ENCODE data around the gene EDN1. TPM values are rescaled to one million over a fixed set of nuclear protein-coding genes. Genes with fewer than 3 reads are reported as not detected.
"Not testable (repeated sequence)": the region's sequence is repeated elsewhere in the genome, so short reads cannot be mapped to it uniquely, and the experiment has no call there.

The EDN1 gene
- total RNA-seq, 2 experiments from 2014 or later: 0.14 TPM; not detected in 1

DNA sequence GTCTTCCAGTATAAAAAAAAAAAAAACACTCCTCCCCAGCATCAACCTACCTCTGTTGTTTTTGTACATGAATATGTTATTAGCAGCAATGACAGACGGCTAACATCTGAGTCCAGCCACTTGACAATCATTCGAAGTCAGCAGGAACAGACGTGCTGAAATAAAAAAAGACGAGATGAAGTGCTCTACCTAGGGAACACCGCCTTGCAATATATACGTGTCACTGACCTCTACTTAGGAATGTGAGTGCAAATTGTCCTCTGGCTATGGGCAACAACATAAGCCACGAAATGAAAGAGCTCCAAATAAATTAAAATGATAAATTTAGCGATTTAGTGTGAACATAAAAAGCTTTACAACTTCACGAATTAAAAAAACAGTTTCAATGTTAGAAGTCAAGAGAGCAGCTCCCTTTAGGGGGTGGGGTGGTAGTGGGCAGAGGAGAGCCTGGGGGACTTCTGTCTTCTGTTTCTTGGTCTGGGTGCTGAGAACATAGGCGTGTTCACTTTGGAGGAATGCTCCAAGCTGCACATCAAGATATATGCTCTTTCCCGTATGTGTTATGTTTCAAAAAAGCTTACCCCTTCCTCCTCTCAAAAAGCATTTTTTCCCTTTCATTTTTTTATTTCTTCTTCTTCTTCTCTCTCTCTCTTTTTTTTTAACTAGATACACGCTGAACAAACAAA is 23.3 kb downstream of the EDN1 start:
- peaks cover 2% of the 10 kb centered on the region for H3K27me3 Mint-ChIP-seq
- ATAC-seq (ENCODE audit: low read depth): no peak
- DNase-seq: no peak
- H3K9me3 Mint-ChIP-seq: no peaks in the 10 kb centered on the region
- POLR2A ChIA-PET: no interaction called here
- no peak overlapping the region for H3K27ac Mint-ChIP-seq
- H3K36me3 Mint-ChIP-seq: no peaks in the 10 kb centered on the region
- H3K4me1 Mint-ChIP-seq: no peaks in the 10 kb centered on the region
- no peak overlapping the region for H3K4me3 Mint-ChIP-seq

DNA sequence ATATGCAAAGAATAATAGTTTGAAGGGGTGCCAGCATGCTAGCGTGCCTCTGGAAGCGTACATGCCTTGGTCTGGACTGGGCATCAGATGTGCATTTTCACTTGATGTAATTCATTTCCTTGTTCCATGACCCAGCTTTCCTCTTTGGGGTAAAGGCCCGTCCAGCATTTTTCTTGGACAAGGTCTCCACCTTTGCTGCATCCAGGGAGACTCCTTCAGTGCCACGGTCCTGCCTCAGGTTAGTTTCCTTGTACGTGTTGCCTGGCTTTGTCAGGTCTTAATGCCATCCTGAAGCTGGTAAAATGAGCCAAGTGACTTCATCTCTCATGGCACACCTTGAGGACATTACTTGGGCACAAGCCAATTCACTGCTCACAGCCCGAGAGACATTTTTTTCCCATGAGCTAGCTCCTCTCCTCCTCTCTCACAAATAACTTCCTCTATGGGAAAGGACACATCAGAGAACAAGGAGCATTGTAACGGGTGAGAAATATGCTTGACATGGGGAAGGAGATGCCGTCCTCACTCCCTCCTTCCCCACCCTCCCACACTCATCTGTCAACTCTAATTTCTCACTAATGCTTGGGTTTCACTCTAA is 23.9 kb downstream of the EDN1 start:
- Mint-ChIP-seq H3K4me3 (no peak overlapping the region), H3K36me3 (no peaks in the 10 kb centered on the region), H3K4me1 (no peaks in the 10 kb centered on the region), H3K27me3 (peaks cover 2% of the 10 kb centered on the region), H3K9me3 (no peaks in the 10 kb centered on the region), H3K27ac (no peak overlapping the region)
- DNase-seq (no peak), ATAC-seq (ENCODE audit: low read depth) (no peak)
- POLR2A ChIA-PET: no interaction called here

DNA sequence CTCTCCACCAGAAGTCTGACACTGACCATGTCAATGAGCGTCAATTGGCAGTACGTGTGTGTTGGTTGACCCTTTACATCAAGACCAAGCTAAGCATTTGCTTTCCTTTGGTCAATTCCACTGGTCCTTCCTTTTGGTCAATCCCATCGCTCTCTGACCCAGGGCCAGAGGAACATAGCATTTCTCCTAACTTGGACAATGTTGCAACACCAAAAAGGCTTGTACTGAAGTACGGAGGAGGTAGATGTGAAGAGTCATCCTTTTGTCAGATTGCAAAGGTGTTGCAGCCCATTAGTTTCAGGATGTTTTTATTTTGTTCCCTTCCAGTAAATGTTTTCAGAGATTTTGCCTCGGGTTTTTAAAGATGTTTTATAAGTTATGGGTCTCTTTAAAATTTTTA is 24.6 kb downstream of the EDN1 start:
- H3K9me3 Mint-ChIP-seq: no peaks in the 10 kb centered on the region
- no peak for ATAC-seq (ENCODE audit: low read depth)
- POLR2A ChIA-PET: no interaction called here

DNA sequence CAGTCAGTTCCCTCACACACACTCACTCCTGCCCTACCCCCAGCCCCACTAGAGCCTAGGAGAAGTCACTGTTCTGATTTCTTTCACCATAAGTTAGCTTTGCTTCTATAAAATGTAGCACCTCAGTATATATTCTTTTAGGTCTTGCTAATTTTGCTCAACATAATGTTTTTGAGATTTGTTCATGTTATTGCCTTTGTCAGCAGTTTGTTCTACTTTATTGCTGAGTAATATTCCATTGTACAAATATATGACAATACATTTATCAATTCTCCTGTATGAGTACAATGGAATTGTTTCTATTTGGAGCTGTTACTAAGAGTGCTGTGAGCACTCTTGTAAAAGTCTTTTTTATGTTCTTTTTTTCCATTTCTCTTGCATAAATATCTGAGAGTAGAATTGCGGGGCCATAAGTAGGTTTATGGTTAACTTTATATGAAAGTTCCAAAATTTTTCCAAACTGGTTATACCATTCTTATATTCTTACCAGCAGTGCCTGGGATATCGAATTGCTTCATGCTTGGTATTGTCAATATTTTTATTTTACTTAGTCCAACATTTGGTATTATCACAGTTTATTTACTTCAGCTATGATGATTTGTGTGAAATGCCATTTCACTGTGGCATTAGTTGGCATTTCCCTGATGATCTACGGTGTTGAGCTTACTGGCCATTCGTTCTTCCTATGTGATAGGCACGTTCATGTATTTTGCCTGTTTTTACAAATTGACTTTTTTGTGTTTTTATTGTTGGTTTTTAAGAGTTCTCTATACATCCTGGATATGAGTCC is 25.3 kb downstream of the EDN1 start:
- Mint-ChIP-seq H3K27me3 (peaks cover 2% of the 10 kb centered on the region), H3K9me3 (no peaks in the 10 kb centered on the region), H3K27ac (no peak overlapping the region), H3K4me1 (no peaks in the 10 kb centered on the region), H3K36me3 (no peaks in the 10 kb centered on the region), H3K4me3 (no peak overlapping the region)
- POLR2A ChIA-PET: no interaction called here
- DNase-seq (no peak), ATAC-seq (ENCODE audit: low read depth) (no peak)

More for the DNA sequence above, 24.6 kb downstream of the EDN1 start:
- no peak overlapping the region for H3K27ac Mint-ChIP-seq
- no peak overlapping the region for H3K4me3 Mint-ChIP-seq
- H3K27me3 Mint-ChIP-seq: peaks cover 2% of the 10 kb centered on the region
- no peak for DNase-seq
- no peaks in the 10 kb centered on the region for H3K4me1 Mint-ChIP-seq
- H3K36me3 Mint-ChIP-seq: no peaks in the 10 kb centered on the region

DNA sequence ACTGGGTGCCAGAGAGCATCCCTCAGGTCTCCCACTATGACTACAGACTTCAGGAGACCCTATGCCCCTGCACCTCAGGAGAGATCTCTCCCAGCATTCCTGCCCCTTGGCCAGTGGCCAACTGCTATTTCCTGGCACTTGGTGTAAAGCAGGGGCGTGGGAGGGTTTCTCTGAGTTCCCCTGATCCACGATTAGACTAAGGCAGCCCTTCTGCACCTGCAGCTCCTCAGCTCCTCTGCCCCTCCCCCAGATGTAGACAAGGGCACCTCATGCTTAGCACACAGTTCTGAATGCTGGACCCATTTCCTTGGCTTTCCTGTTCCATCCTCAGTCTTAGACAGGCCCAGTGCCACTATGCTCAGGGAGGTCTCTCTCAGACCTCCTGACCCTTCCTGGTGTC is 28.6 kb downstream of the EDN1 start:
- no peaks in the 10 kb centered on the region for H3K36me3 Mint-ChIP-seq
- H3K27me3 Mint-ChIP-seq: peaks cover 5% of the 10 kb centered on the region
- no peak overlapping the region for H3K4me3 Mint-ChIP-seq
- POLR2A ChIA-PET: no interaction called here
- no peak for ATAC-seq (ENCODE audit: low read depth)
- no peaks in the 10 kb centered on the region for H3K9me3 Mint-ChIP-seq
- H3K4me1 Mint-ChIP-seq: no peaks in the 10 kb centered on the region
- no peak overlapping the region for H3K27ac Mint-ChIP-seq
- DNase-seq: no peak

DNA sequence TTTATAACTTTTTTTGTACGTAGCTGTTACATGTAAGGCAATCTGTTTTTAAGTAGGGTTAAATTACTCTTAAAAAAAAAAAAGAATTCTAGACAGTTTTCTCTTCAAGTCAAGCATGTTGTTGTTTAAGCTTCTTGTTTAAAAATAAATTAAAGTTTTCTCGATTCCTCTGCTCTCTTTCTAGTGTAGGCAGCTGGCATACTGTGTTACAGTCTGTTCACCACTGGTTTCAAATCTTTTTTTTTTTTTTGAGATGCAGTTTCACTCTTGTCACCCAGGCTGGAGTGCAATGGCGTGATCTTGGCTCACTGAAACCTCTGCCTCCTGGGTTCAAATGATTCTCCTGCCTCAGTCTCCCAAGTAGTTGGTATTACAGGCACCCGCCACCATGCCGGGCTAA is 29.9 kb downstream of the EDN1 start:
- H3K4me1 Mint-ChIP-seq; H3K9me3 Mint-ChIP-seq; DNase-seq; POLR2A ChIA-PET; H3K4me3 Mint-ChIP-seq; H3K27me3 Mint-ChIP-seq; H3K27ac Mint-ChIP-seq; ATAC-seq (ENCODE audit: low read depth); H3K36me3 Mint-ChIP-seq: not testable (repeated sequence)

DNA sequence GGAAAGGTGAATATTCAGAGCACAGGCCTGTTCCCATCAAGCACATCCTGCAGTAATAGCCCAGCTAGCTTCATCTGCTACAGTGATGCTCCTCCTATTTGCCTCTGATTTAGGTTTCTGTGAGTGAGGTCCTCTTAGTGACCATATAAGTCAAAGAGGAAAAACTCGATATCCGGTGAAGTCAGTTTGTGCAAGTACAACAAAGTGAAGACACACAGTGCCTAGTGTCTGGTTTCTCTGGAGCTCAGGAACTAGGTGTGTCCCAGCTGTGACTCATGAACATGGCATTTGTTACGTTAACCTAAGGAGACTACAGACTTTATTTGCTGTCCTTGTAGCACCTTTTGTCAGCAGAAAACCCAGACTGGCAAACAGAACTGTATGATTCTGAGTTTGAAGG is 33.9 kb downstream of the EDN1 start:
- ATAC-seq (ENCODE audit: low read depth) (no peak), DNase-seq (no peak)
- Mint-ChIP-seq H3K36me3 (no peaks in the 10 kb centered on the region), H3K9me3 (no peaks in the 10 kb centered on the region), H3K4me1 (peaks cover 3% of the 10 kb centered on the region), H3K27ac (no peak overlapping the region), H3K4me3 (no peak overlapping the region), H3K27me3 (peaks cover 10% of the 10 kb centered on the region)
- POLR2A ChIA-PET: no interaction called here

DNA sequence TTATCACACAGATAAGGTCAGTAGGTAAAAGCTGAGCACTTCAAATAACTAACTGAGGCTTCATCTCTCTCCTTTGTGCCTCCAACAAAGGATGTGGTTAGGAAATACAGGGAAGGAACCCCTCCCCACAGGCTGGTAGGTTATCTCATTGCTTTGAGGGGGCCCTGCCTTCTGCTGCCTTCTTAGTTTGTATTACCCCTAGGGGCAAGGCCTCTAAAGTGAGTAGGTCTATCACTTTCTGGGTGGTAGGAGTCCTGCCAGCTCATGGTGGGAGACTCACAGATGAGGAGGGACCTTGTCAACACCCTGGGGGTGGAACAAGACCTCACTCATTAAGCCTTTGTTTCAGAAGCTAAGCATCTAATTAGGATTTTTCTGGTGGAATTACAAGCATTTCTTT is 34.6 kb downstream of the EDN1 start:
- peaks cover 10% of the 10 kb centered on the region for H3K27me3 Mint-ChIP-seq
- H3K9me3 Mint-ChIP-seq: no peaks in the 10 kb centered on the region
- POLR2A ChIA-PET: no interaction called here
- ATAC-seq (ENCODE audit: low read depth) (no peak), DNase-seq (no peak)
- no peak overlapping the region for H3K4me3 Mint-ChIP-seq
- no peak overlapping the region for H3K27ac Mint-ChIP-seq
- H3K4me1 Mint-ChIP-seq: peaks cover 3% of the 10 kb centered on the region
- no peaks in the 10 kb centered on the region for H3K36me3 Mint-ChIP-seq

DNA sequence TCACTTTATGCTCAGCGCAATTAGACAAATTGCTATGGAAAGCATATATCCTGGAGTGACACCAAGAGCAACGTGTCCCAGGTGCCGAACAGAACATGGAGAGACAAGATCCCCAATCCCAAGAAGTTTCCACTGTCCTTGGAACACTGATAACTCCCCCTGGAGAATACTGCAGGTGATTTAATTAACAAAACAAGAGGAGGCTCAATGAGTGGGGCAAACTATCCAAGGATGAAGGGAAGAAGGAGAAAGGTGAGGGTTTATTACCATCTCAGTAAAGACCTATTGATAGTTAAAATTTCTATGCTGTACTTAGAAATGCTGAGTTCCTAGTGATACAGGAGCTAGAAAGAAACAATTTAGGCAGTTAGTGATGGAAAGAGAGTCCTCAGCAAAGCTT is 35.7 kb downstream of the EDN1 start:
- Mint-ChIP-seq H3K36me3 (no peaks in the 10 kb centered on the region), H3K27ac (no peak overlapping the region), H3K4me3 (no peak overlapping the region), H3K9me3 (no peaks in the 10 kb centered on the region), H3K27me3 (peaks cover 9% of the 10 kb centered on the region), H3K4me1 (peaks cover 3% of the 10 kb centered on the region)
- no peak for ATAC-seq (ENCODE audit: low read depth)
- DNase-seq: no peak
- POLR2A ChIA-PET: no interaction called here

DNA sequence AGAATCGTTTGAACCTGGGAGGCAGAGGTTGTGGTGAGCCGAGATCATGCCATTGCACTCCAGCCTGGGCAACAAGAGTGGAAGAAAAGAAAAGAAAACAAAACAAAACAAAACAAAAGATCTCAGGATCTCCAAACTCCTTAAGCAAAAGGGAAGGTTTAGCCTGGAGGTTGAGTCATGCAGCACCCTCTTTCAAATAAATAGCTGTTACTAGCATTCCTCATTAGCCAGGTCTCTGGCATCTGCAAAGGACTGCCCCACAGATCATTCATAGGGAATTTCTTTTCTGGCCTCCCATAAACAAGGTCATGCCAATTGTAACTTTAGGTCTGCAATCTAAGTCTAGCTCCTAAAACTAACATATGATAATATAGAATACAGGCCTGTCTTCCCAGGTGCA is 37.2 kb downstream of the EDN1 start:
- no peaks in the 10 kb centered on the region for H3K36me3 Mint-ChIP-seq
- no peak overlapping the region for H3K27ac Mint-ChIP-seq
- POLR2A ChIA-PET: no interaction called here
- DNase-seq: no peak
- ATAC-seq (ENCODE audit: low read depth): no peak
- no peaks in the 10 kb centered on the region for H3K9me3 Mint-ChIP-seq
- no peak overlapping the region for H3K4me3 Mint-ChIP-seq
- peaks cover 7% of the 10 kb centered on the region for H3K27me3 Mint-ChIP-seq
- H3K4me1 Mint-ChIP-seq: peaks cover 6% of the 10 kb centered on the region

DNA sequence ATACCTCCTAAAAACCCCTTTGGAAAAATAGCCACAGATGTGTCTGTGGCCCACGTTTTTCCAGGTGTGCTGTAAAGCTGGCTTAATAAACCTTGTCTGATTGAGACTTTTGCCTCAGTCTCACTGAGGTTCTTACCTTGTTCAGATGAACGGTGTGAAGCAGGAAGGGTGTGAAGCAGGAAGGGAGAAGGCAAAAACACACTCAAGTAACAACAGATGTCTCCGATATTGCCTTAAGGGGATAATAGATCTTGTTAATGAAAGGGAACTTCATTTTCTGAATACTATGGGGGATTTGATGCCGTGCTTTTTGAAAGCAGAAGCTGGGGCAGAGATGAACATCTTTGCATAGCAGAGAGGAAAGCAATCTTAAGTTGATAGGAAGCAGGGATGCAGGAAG is 37.8 kb downstream of the EDN1 start:
- Mint-ChIP-seq H3K4me3 (no peak overlapping the region), H3K27ac (no peak overlapping the region), H3K36me3 (no peaks in the 10 kb centered on the region), H3K4me1 (peaks cover 7% of the 10 kb centered on the region), H3K9me3 (no peaks in the 10 kb centered on the region), H3K27me3 (peaks cover 7% of the 10 kb centered on the region)
- DNase-seq (no peak), ATAC-seq (ENCODE audit: low read depth) (no peak)
- POLR2A ChIA-PET: no interaction called here

DNA sequence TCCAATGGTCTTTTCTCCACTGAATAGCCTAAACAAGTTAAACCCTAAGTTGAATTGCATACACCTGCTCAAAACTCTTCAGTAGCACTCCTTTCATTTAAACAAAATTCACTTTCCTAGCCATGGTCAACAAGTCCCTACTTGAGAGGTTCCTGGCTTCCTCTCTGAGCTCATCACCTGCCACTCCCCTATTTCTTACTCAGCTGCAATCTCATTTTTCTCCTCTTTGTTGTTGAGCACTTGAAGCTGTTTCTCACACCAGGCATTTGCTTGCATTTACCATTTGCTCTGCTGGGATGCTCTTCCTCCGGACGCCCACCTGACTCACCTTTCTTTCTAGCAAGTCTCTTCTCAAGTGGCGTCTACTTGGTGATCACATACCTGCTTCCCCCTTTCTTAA is 38.5 kb downstream of the EDN1 start:
- POLR2A ChIA-PET: no interaction called here
- no peak for DNase-seq
- Mint-ChIP-seq H3K9me3 (no peaks in the 10 kb centered on the region), H3K4me1 (peaks cover 7% of the 10 kb centered on the region), H3K27ac (no peak overlapping the region), H3K27me3 (peaks cover 7% of the 10 kb centered on the region), H3K36me3 (no peaks in the 10 kb centered on the region), H3K4me3 (no peak overlapping the region)
- ATAC-seq (ENCODE audit: low read depth): no peak

DNA sequence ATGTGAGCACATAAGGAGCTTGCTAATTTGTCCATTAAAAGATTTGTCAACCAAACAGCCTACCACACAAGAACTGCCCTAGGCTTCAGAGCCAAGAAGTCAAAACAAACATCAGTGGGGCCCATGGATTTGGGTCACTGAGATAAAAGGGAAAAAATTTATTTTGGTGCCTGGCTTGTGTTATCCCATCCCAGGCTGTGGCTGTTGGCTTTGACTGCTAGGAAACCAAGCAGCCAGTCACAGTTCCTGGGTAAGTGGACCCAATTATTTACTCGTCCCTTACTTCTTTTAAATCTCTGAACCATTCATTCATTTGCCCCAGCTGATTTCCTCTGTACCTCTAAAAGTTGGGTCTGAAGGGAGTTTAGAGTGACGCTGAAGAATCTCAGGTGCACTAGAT is 41.3 kb downstream of the EDN1 start:
- POLR2A ChIA-PET: no interaction called here
- peaks cover 4% of the 10 kb centered on the region for H3K4me1 Mint-ChIP-seq

More for the DNA sequence above, 41.3 kb downstream of the EDN1 start:
- peaks cover 2% of the 10 kb centered on the region for H3K27me3 Mint-ChIP-seq
- ATAC-seq (ENCODE audit: low read depth): no peak
- H3K4me3 Mint-ChIP-seq: no peak overlapping the region
- no peaks in the 10 kb centered on the region for H3K36me3 Mint-ChIP-seq
- no peaks in the 10 kb centered on the region for H3K9me3 Mint-ChIP-seq
- DNase-seq: no peak
- H3K27ac Mint-ChIP-seq: no peak overlapping the region

Data from activated naive CD8-positive, alpha-beta T cell treated with anti-CD3 and anti-CD28 coated beads, Interleukin-2, amount 10 ng/mL, durations not matched to agents 7 days and 5 days (primary cell).